Kidney (tissue), 14 donors: Measurements from ENCODE around the gene TMEM208. TPM values are rescaled to one million over a fixed set of nuclear protein-coding genes. Genes with fewer than 3 reads are reported as not detected.

ENCODE experiments used
- DNase-seq, 5 donors: peaks; one replicate each; pipeline ENCODE4 v3.0.0-alpha.2; 2013 to 2020
- FAIRE-seq: peaks from 2 replicates; lab custom pipeline; 2012; peaks lifted over from hg19 to GRCh38; lab: Jason Lieb, UNC
- H3K27ac ChIP-seq, 2 donors: one replicate each; pipeline ENCODE4 v1.7.0; 2013; ENCODE audit warnings: low read depth in 2 of 2, low read length in 2 of 2, inconsistent platforms in 1 of 2
- H3K27me3 ChIP-seq: one replicate; pipeline ENCODE4 v1.7.1; 2013; ENCODE audit warnings: low read length, inconsistent platforms; ENCODE audit not compliant: control insufficient read depth, insufficient read depth
- H3K36me3 ChIP-seq, 3 donors: one replicate each; pipeline versions ENCODE4 v1.7.0 to v1.7.1; 2013; ENCODE audit warnings: low read length in 3 of 3, control low read depth in 1 of 3, inconsistent platforms in 1 of 3; ENCODE audit not compliant: insufficient read depth in 3 of 3, control insufficient read depth in 2 of 3
- H3K4me1 ChIP-seq, 3 donors: one replicate each; pipeline versions ENCODE4 v1.7.0 to v1.7.1; 2013; ENCODE audit warnings: low read length in 3 of 3, inconsistent platforms in 1 of 3, low read depth in 1 of 3; ENCODE audit not compliant: control insufficient read depth in 2 of 3, insufficient read depth in 2 of 3
- H3K4me3 ChIP-seq, 3 donors: one replicate each; pipeline versions ENCODE4 v1.7.0 to v1.8.1; 2013; ENCODE audit warnings: low read length in 3 of 3, control low read depth in 1 of 3, inconsistent platforms in 1 of 3
- H3K9ac ChIP-seq, 3 donors: one replicate each; pipeline versions ENCODE4 v1.7.0 to v1.7.1; 2013; ENCODE audit warnings: low read length in 3 of 3, control low read depth in 1 of 3, inconsistent platforms in 1 of 3
- H3K9me3 ChIP-seq, 3 donors: one replicate each; pipeline versions ENCODE4 v1.7.0 to v1.7.1; 2013; ENCODE audit warnings: low read length in 3 of 3, control low read depth in 1 of 3, inconsistent platforms in 1 of 3; ENCODE audit not compliant: control insufficient read depth in 2 of 3, insufficient read depth in 1 of 3
- CTCF ChIP-seq: IDR thresholded peaks from 3 replicates; pipeline ENCODE4 v1.5.1; 2012; ENCODE audit warnings: mild to moderate bottlenecking, moderate library complexity, borderline replicate concordance; ENCODE audit not compliant: insufficient read depth; ENCODE audit errors: extremely low read depth
- intact Hi-C: fragments of 100-400 bp; cut with DNase I; formaldehyde crosslinking; loops from one replicate; pipeline ENCODE4 v1.11.1; 2022
- polyA plus RNA-seq: library from polyadenylated mRNA; stranded (reverse); fragments of 350-450 nt; fragmentation: Illumina TruSeq; extraction: RNeasy Lipid Tissue Mini Kit (QIAGEN cat#74804); gene quantifications from one replicate; pipeline ENCODE4 v1.2.3, GENCODE V29; 2014; ENCODE audit warnings: low read depth, low replicate concordance; ENCODE audit not compliant: insufficient read depth
- total RNA-seq: library from RNA; stranded (reverse); fragmentation: NEBNext Ultra II Directional; extraction: Animal tissue kit (Norgen Biotek cat#: 25700); gene quantifications from one replicate; pipeline ENCODE4 v1.2.1, GENCODE V29; 2021
- donor health status: control.
- donor health status: control.
- donor health status: control.
- donor health status: control.
- donor health status: control.
- donor health status: DM: yes; HTN: yes; CAD: no.
- donor health status: Normal renal cell carcinoma (clear cell type).

Gene TMEM208
- total and polyA plus RNA-seq, 2 donors from 2014 or later: 47.1 to 145 TPM

- FAIRE-seq: no peak
- Histone ChIP-seq H3K9ac (no peak overlapping the region), H3K27me3 (no peaks in the 10 kb centered on the region), H3K9me3 (no peaks in the 10 kb centered on the region), H3K4me3 (no peak overlapping the region), H3K36me3 (peaks cover 0 to 5% (median 0%) of the 10 kb centered on the region in 3 donors), H3K4me1 (peaks cover 0 to 32% (median 15%) of the 10 kb centered on the region in 3 donors), H3K27ac (no peak overlapping the region)
- no peak for TF ChIP-seq CTCF
- intact Hi-C loops: no loop called here
- no peak for DNase-seq
These were observed 38.1 kb upstream of the TMEM208 start for GRCh38 chr16:67188798-67189197.

GRCh38 chr16:67190041-67190440 lies 36.9 kb upstream of the TMEM208 start, which contains the start of gene EXOC3L1:
Gene EXOC3L1 (minus strand): TSS chr16:67190136. CDS start chr16:67189676, 460 bp downstream.
- H3K9ac ChIP-seq: peak within 1 kb of the TSS in 1 of 3 donors; percentile 34
- FAIRE-seq (no peak), DNase-seq (peak in 1 of 5 donors; percentile 41)
- peak within 1 kb of the TSS in 1 of 2 donors; percentile 44 for H3K27ac ChIP-seq
- peaks cover 0 to 28% (median 18%) of the 10 kb centered on the region in 3 donors for H3K4me1 ChIP-seq
- peak within 1 kb of the TSS in 1 of 3 donors; percentile 44 for H3K4me3 ChIP-seq
- no peaks in the 10 kb centered on the region for H3K9me3 ChIP-seq
- H3K27me3 ChIP-seq: no peaks in the 10 kb centered on the region
- intact Hi-C loops: no loop called here
- peaks cover 2 to 17% (median 8%) of the 10 kb centered on the region in 3 donors for H3K36me3 ChIP-seq
- TF ChIP-seq CTCF: no peak

GRCh38 chr16:67190448-67191399 lies 36.2 kb upstream of the TMEM208 start:
- H3K4me1 ChIP-seq: peaks cover 0 to 23% (median 16%) of the 10 kb centered on the region in 3 donors
- H3K36me3 ChIP-seq: peaks cover 4 to 24% (median 13%) of the 10 kb centered on the region in 3 donors
- intact Hi-C loops: no loop called here
- no peak overlapping the region for H3K4me3 ChIP-seq
- peak overlapping the region in 1 of 3 donors; percentile 34 for H3K9ac ChIP-seq
- H3K27ac ChIP-seq: peak overlapping the region in 1 of 2 donors; percentile 44
- no peak for TF ChIP-seq CTCF
- no peaks in the 10 kb centered on the region for H3K9me3 ChIP-seq
- FAIRE-seq: no peak
- H3K27me3 ChIP-seq: no peaks in the 10 kb centered on the region
- no peak for DNase-seq
